HT-29 (cell line): Measurements from ENCODE around the gene CCDC141. TPM values are rescaled to one million over a fixed set of nuclear protein-coding genes. Genes with fewer than 3 reads are reported as not detected.

ENCODE experiments used
- DNase-seq: peaks from one replicate; pipeline ENCODE4 v3.0.0-alpha.2; 2015; ENCODE audit warnings: low spot score
- total RNA-seq: library from RNA; depleted of rRNA; stranded (reverse); fragments of >200 nt; shearing (Covaris generic); gene quantifications from 2 replicates; pipeline ENCODE4 v1.2.3, GENCODE V29; 2014; rRNA removed

Gene CCDC141
- total RNA-seq, 1 experiment from 2014 or later = not detected

GRCh38 chr2:178782236-178782635, 267.7 kb downstream of the CCDC141 start:
- DNase-seq = no peak

Other genes starting within 250 kb of the CCDC141 start
- under 0.01 TPM in 2 replicates for gene TTN, start 242.7 kb downstream of the CCDC141 start, total RNA-seq
- 0.97 and 7.0 TPM in 2 replicates for gene SESTD1, start 214.7 kb upstream of the CCDC141 start, total RNA-seq